Smooth muscle cell (in vitro differentiated cells): ENCODE measurements around the gene LPAR6. TPM values are rescaled to one million over a fixed set of nuclear protein-coding genes. Genes with fewer than 3 reads are reported as not detected.
"Not testable (repeated sequence)": the region's sequence is repeated elsewhere in the genome, so short reads cannot be mapped to it uniquely, and the experiment has no call there.

Experiments
- DNase-seq: peaks from one replicate; lab custom pipeline; 2025; ENCODE audit not compliant: unreplicated experiment; lab: John Stamatoyannopoulos, UW
- H2AFZ ChIP-seq: fragments of 200-600 bp; sonication (generic); 2 replicates; pipeline ENCODE4 v1.6.0; 2016; ENCODE audit warnings: antibody characterized with exemption, low read depth, mild to moderate bottlenecking
- H3F3A ChIP-seq: fragments of 200-600 bp; sonication (generic); 2 replicates; pipeline ENCODE4 v1.6.0; 2017; ENCODE audit warnings: antibody characterized with exemption, low read depth
- H3K27ac ChIP-seq: fragments of 200-600 bp; sonication (generic); 2 replicates; pipeline ENCODE4 v1.5.1; 2016; ENCODE audit warnings: low read depth, mild to moderate bottlenecking
- H3K27me3 ChIP-seq: fragments of 200-600 bp; sonication (generic); 2 replicates; pipeline ENCODE4 v1.6.1; 2016; ENCODE audit warnings: low read depth, mild to moderate bottlenecking
- H3K36me3 ChIP-seq: fragments of 200-600 bp; sonication (generic); 2 replicates; pipeline ENCODE4 v1.5.1; 2016; ENCODE audit warnings: low read depth
- H3K4me1 ChIP-seq: fragments of 200-600 bp; sonication (generic); 2 replicates; pipeline ENCODE4 v1.5.1; 2016; ENCODE audit warnings: low read depth
- H3K4me2 ChIP-seq: fragments of 200-600 bp; sonication (generic); 2 replicates; pipeline ENCODE4 v1.6.0; 2016; ENCODE audit warnings: mild to moderate bottlenecking
- H3K4me3 ChIP-seq: fragments of 200-600 bp; sonication (generic); 2 replicates; pipeline ENCODE4 v1.5.1; 2016; ENCODE audit warnings: mild to moderate bottlenecking
- H3K79me2 ChIP-seq: fragments of 200-600 bp; sonication (generic); 2 replicates; pipeline ENCODE4 v1.6.0; 2016; ENCODE audit warnings: low read depth, mild to moderate bottlenecking
- H3K9ac ChIP-seq: fragments of 200-600 bp; sonication (generic); 2 replicates; pipeline ENCODE4 v1.6.0; 2016; ENCODE audit warnings: low read depth
- H3K9me3 ChIP-seq: fragments of 200-600 bp; sonication (generic); replicated peaks from 2 replicates; pipeline ENCODE4 v1.5.1; 2016; ENCODE audit warnings: low read depth
- H4K20me1 ChIP-seq: fragments of 200-600 bp; sonication (generic); 2 replicates; pipeline ENCODE4 v1.6.0; 2016; ENCODE audit warnings: low read depth
- whole genome bisulfite sequencing: methylation state at CpG from one replicate; pipeline ENCODE4 v1.1.7; 2016; ENCODE audit warnings: low lambda C conversion rate; 5-methylcytosine and 5-hydroxymethylcytosine counted together
- polyA plus RNA-seq: library from polyadenylated mRNA; unstranded; fragments of >200 nt; fragmentation: Nextera tagmentation; extraction: Ambion mirVana; gene quantifications from 2 replicates; pipeline ENCODE4 v1.2.1, GENCODE V29; 2016
- total RNA-seq: library from RNA; depleted of rRNA; stranded (reverse); fragments of >200 nt; gene quantifications from 2 replicates; pipeline ENCODE4 v1.2.3, GENCODE V29; 2014
- TF ChIP-seq, protein P1 (sequence below): fragments of 200-600 bp; sonication (generic); IDR thresholded peaks from 2 replicates; pipeline ENCODE4 v1.5.1; 2017; ENCODE audit warnings: borderline replicate concordance, mild to moderate bottlenecking, antibody characterized with exemption; ENCODE audit not compliant: insufficient read depth, poor library complexity, severe bottlenecking

The LPAR6 gene, protein sequence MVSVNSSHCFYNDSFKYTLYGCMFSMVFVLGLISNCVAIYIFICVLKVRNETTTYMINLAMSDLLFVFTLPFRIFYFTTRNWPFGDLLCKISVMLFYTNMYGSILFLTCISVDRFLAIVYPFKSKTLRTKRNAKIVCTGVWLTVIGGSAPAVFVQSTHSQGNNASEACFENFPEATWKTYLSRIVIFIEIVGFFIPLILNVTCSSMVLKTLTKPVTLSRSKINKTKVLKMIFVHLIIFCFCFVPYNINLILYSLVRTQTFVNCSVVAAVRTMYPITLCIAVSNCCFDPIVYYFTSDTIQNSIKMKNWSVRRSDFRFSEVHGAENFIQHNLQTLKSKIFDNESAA
- 14.2 and 14.8 TPM in 2 replicates for total RNA-seq
- 3.1 and 5.4 TPM in 2 replicates for polyA plus RNA-seq

DNA sequence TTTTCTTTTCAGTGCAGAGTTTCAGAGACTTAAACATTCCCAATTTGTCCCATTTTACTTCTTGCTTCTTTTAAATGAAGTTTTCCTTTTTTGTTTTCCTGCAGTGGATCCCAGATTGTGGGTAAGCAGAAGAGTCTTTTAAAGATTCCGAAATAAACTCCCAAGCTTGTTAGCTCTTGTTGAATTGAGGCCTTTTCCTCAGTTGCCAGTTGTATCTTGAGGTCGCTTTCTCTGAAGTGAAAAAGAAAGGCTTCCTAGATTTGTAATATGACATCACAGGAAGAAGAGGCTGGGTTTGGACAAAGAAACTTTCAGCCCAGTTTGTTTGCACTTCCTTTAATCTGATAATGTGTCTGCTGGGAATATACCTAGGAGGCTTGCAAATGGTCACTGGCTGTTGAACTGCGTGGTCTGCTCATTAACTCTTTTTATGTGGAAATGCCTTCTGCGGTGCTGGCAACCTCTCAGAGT lies at the start of gene LPAR6:
Gene LPAR6 (minus strand): TSS at position 233 of the 471 bp plus-strand sequence. CDS start 690 bp downstream, outside the sequence.
- H3K79me2 ChIP-seq, result peaks cover 28% of the 10 kb centered on the region
- H3K36me3 ChIP-seq, result no peaks in the 10 kb centered on the region
- no peaks in the 10 kb centered on the region for H4K20me1 ChIP-seq
- peak within 1 kb of the TSS; percentile 94 for H3K4me2 ChIP-seq
- 8% methylated on average over 4 of the region's 4 CpGs for WGBS
- H2AFZ ChIP-seq, result peak within 1 kb of the TSS; percentile 76
- H3K9ac ChIP-seq, result peak within 1 kb of the TSS; percentile 68
- TF ChIP-seq, protein P1, sequence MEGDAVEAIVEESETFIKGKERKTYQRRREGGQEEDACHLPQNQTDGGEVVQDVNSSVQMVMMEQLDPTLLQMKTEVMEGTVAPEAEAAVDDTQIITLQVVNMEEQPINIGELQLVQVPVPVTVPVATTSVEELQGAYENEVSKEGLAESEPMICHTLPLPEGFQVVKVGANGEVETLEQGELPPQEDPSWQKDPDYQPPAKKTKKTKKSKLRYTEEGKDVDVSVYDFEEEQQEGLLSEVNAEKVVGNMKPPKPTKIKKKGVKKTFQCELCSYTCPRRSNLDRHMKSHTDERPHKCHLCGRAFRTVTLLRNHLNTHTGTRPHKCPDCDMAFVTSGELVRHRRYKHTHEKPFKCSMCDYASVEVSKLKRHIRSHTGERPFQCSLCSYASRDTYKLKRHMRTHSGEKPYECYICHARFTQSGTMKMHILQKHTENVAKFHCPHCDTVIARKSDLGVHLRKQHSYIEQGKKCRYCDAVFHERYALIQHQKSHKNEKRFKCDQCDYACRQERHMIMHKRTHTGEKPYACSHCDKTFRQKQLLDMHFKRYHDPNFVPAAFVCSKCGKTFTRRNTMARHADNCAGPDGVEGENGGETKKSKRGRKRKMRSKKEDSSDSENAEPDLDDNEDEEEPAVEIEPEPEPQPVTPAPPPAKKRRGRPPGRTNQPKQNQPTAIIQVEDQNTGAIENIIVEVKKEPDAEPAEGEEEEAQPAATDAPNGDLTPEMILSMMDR, result no peak
- H3K9me3 ChIP-seq, result no peaks in the 10 kb centered on the region
- no peaks in the 10 kb centered on the region for H3K27me3 ChIP-seq
- no peaks in the 10 kb centered on the region for H3F3A ChIP-seq
- DNase-seq, result no peak
- peak within 1 kb of the TSS; percentile 86 for H3K27ac ChIP-seq
- H3K4me1 ChIP-seq, result peaks cover 23% of the 10 kb centered on the region
- peak within 1 kb of the TSS; percentile 62 for H3K4me3 ChIP-seq

DNA sequence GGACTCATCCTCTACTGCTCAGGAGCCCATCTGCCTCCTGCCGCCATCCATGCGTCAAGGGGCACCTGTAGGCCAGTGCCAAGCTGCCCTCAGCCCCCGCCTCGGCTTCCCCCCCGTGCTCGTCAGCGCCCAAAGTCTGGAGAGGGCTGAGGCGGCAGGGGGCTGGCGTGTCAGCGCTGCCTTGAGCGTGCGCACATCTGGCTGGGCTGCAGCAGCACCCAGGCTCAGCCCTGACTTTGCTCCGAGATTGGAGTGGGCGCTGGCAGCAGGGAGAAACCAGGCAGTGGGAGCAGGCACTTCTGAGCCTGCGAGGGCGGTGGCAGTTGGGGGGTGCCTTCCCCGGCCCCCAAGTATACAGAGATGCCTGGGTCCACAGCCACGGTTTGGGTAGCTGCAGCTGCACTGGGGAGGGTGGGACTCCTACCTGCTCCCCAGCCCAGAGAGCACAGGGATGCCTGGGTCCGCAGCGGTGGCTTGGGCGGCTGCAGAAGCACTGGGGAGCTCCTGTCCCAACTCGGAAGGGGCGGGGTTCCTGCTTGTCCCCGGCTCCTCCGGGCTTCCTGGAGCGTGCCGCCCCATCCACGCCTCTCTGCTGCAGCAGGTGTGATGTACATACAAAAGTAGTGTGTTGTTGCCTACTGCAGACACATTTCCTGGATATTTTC lies 44.8 kb upstream of the LPAR6 start:
- TF ChIP-seq, protein P1, result no peak

DNA sequence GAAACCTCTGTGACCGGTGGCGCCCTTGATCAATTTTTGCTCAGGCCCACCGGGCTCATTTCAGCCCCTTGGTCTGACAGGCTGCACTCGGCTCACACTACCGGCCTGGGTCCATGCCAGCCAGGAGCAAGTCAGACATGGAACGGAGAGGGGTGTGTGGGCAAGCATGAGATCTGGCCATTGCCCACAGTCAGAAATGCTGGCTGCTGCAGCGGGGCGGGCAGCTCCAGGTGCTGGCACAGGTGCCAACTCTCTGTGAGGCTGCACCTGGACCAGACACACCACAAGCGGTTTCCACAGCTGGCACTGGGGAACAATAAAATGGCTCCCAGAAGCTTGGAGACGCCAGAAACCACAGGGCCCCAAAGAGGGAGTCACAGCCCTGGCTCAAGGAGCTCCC lies 43.6 kb upstream of the LPAR6 start:
- H3K4me3 ChIP-seq, result no peak overlapping the region
- H3K4me1 ChIP-seq, result no peaks in the 10 kb centered on the region
- TF ChIP-seq, protein P1, result no peak
- H3K9me3 ChIP-seq, result no peaks in the 10 kb centered on the region
- DNase-seq, result no peak
- H2AFZ ChIP-seq, result no peak overlapping the region
- H3K4me2 ChIP-seq, result no peak overlapping the region
- H3K36me3 ChIP-seq, result peaks cover 12% of the 10 kb centered on the region
- no peaks in the 10 kb centered on the region for H3F3A ChIP-seq
- H3K79me2 ChIP-seq, result no peaks in the 10 kb centered on the region
- no peaks in the 10 kb centered on the region for H3K27me3 ChIP-seq
- H4K20me1 ChIP-seq, result no peaks in the 10 kb centered on the region
- 97% methylated on average over 10 of the region's 10 CpGs for WGBS
- no peak overlapping the region for H3K9ac ChIP-seq
- no peak overlapping the region for H3K27ac ChIP-seq

More for the DNA sequence above, 44.8 kb upstream of the LPAR6 start:
- 97% methylated on average over 28 of the region's 28 CpGs for WGBS
- H3K4me1 ChIP-seq, result no peaks in the 10 kb centered on the region
- no peaks in the 10 kb centered on the region for H3K9me3 ChIP-seq
- no peaks in the 10 kb centered on the region for H3F3A ChIP-seq
- H3K36me3 ChIP-seq, result peaks cover 12% of the 10 kb centered on the region
- no peak overlapping the region for H3K27ac ChIP-seq
- H3K79me2 ChIP-seq, result no peaks in the 10 kb centered on the region
- DNase-seq, result no peak
- no peak overlapping the region for H3K4me3 ChIP-seq
- H3K9ac ChIP-seq, result no peak overlapping the region
- H3K27me3 ChIP-seq, result no peaks in the 10 kb centered on the region
- H4K20me1 ChIP-seq, result no peaks in the 10 kb centered on the region
- no peak overlapping the region for H3K4me2 ChIP-seq
- no peak overlapping the region for H2AFZ ChIP-seq

DNA sequence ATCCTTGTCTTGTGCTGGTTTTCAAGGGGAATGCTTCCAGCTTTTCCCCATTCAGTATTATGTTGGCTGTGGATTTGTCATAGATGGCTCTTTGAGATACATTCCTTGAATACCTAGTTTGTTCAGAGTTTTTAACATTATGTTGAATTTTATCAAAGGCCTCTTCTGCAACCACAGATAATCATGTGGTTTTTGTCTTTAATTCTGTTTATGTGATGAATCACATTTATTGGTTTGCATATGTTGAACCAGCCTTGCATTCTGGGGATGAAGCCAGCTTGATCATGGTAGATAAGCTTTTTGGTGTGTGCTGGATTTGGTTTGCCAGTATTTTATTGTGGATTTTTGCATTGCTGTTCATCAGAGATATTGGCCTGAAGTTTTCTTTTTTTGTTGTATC lies 38.3 kb upstream of the LPAR6 start:
- not testable (repeated sequence) for H3K4me2 ChIP-seq, H3K9ac ChIP-seq, H3K4me3 ChIP-seq, H3K4me1 ChIP-seq, DNase-seq, H2AFZ ChIP-seq, H3F3A ChIP-seq, H3K27me3 ChIP-seq, H3K27ac ChIP-seq, H3K79me2 ChIP-seq, H3K36me3 ChIP-seq, H4K20me1 ChIP-seq
- H3K9me3 ChIP-seq, result peaks cover 16% of the 10 kb centered on the region
